Thoracic aorta endothelial cell (primary cell): ENCODE measurements around the gene CPPED1. TPM values are rescaled to one million over a fixed set of nuclear protein-coding genes. Genes with fewer than 3 reads are reported as not detected.

Experiments
- small RNA-seq: library from RNA; depleted of rRNA; stranded (forward); fragments of <200 nt; gene quantifications from one replicate; pipeline ENCODE3, GENCODE V24; 2012
- total RNA-seq: library from RNA; depleted of rRNA; stranded (reverse); fragments of >200 nt; gene quantifications from 2 replicates; pipeline ENCODE4 v1.2.3, GENCODE V29; 2012

Gene CPPED1, protein sequence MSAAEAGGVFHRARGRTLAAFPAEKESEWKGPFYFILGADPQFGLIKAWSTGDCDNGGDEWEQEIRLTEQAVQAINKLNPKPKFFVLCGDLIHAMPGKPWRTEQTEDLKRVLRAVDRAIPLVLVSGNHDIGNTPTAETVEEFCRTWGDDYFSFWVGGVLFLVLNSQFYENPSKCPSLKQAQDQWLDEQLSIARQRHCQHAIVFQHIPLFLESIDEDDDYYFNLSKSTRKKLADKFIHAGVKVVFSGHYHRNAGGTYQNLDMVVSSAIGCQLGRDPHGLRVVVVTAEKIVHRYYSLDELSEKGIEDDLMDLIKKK
- 47.2 and 55.4 TPM in 2 replicates for total RNA-seq

GRCh38 chr16:12803203-12804093 is at the start of gene CPPED1:
TSS of gene CPPED1 (minus strand) at chr16:12803887. CDS start at chr16:12803776, 111 bp downstream.

Small RNA genes lying within 50 kb of the gene (small RNA-seq; reads per million reads assigned to genes)
- not detected for gene MIR4718
- not detected for gene RF00443

Other genes starting within 250 kb of the CPPED1 start
- under 0.01 TPM in 1 of 2 replicates, not detected in the other for gene SHISA9, start 97.7 kb upstream of the CPPED1 start, total RNA-seq